GM15510 (cell line): ENCODE results near the gene PPARG.

ENCODE experiments used
- POLR2A ChIP-seq: IDR thresholded peaks from 3 replicates; pipeline ENCODE4 v1.6.1; 2011; ENCODE audit warnings: borderline replicate concordance; ENCODE audit not compliant: insufficient read length; ENCODE audit errors: extremely low read depth

PPARG gene

DNA sequence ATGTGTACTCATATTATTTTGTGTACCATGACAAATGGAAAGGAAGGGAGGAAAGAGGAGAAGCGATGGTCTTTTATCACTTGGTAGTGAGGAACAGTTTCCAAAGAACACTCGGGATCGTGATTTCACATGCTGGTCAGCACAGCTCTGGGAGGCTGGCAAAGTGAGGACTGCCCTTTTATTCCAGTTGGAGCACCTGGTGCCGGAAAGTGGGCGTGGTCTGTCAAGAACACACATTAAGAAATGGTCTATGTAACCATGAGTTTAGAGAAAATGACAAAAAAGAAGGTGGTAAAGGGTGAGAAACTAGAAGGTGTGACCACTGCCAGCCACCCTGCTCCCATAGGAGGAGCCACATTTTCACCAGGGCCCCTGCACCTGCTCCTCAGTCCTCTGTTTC lies 188.4 kb downstream of the PPARG start:
- no peak for TF ChIP-seq POLR2A

DNA sequence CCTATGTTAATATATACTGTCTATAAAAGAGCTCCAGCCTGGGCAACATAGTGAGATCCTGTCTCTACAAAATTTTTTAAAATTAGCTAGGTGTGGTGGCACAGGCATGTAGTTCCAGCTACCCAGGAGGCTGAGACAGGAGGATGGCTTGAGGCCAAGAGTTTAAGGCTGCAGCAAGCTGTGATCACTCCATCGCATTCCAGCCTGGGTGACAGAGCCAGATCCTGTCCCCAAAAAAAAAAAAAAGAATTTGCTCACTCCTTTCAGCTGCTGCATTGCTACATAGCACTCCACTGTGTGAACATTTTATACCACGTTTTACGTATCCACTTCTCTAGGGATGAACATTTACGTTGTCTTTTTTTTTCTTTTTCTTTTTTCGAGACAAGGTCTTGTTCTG lies 189.5 kb downstream of the PPARG start:
- no peak for TF ChIP-seq POLR2A

DNA sequence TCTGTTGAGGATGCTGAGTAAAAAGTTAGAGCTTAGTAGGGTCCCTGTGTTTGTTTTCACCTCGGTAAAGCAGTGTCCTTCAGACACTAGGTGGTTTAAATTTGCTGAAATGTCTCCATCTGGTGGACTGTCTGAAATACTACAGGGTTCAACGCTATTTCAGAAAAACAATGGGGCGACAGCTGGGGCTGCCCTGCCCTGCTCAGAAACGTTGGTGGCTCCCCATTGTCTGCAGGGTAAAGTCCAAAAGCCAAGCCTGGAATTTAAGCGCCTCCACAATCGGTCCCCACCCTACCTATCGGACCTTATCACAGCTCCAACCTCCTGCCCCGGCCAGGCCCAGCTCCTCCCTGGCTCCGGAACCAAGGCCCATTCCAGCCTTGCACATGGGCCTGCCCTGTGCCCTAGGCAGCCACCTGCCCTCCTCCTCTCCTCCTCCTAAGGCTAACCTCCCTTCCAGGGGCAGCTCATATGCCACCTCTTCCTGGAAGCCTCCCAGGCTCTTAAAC lies 191.1 kb downstream of the PPARG start:
- no peak for TF ChIP-seq POLR2A

DNA sequence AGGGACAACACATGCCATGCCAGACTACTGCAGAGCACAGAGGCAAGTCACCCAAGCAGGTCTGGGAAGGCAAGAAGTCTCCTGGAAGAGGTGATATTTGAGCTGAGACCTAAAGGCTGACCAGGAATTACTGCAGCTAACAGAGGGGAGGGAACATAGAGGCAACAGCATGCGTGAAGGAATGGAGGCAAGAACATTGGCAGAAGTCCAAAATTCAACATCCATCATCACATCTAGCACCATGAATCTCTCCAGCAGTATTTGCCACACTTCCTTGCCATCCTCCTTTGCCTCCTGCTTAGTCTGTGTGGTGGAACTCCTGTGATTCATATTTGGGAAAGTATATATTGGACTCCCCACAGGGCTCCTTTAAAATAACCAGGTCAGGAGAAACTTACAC lies 194.5 kb downstream of the PPARG start:
- no peak for TF ChIP-seq POLR2A

DNA sequence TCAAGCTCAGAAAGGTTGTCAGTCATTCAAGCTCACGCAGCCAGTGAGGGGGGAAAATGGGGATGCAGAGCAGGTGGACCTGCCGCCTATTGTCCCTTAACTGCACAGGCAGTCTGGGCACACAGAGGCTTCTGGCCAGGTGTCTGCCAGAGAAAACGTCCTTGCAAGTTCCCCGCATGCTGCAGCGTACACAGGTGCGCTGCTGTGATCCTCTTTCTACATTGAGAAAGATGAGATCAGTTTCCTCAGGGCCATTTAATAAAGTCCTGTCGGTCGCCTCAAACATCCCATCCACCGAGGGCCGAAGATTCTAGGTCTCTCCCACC lies 195.0 kb downstream of the PPARG start:
- no peak for TF ChIP-seq POLR2A
